Subcutaneous adipose tissue (tissue), 4 donors: ENCODE measurements around the gene SLC39A7. TPM values are rescaled to one million over a fixed set of nuclear protein-coding genes. Genes with fewer than 3 reads are reported as not detected.

Experiments
- CTCF ChIP-seq: fragments of 450-650 bp; IDR thresholded peaks from one replicate; pipeline ENCODE4 v1.5.1; 2016; ENCODE audit warnings: low read depth, mild to moderate bottlenecking, control low read depth, antibody characterized with exemption, moderate library complexity
- total RNA-seq, 4 donors: library from RNA; depleted of rRNA; stranded (reverse); fragments of >200 nt; gene quantifications; one replicate each; pipeline ENCODE4 v1.1.0, GENCODE V29; 2016

SLC39A7 gene
- total RNA-seq, 4 donors from 2014 or later = 49.0 to 54.9 (median 52.5) TPM

GRCh38 chr6:33213989-33214335, 13.3 kb downstream of the SLC39A7 start:
- TF ChIP-seq CTCF = no peak

GRCh38 chr6:33215271-33216116, 14.8 kb downstream of the SLC39A7 start:
- no peak for TF ChIP-seq CTCF

GRCh38 chr6:33216117-33216649, 15.5 kb downstream of the SLC39A7 start:
- no peak for TF ChIP-seq CTCF

GRCh38 chr6:33217246-33217645, 16.6 kb downstream of the SLC39A7 start:
- TF ChIP-seq CTCF = no peak

- TF ChIP-seq CTCF = no peak
Measured at GRCh38 chr6:33217681-33218080, 17.0 kb downstream of the SLC39A7 start.

- TF ChIP-seq CTCF = no peak
Measured at GRCh38 chr6:33235221-33235634, 34.6 kb downstream of the SLC39A7 start.

- TF ChIP-seq CTCF = no peak
Measured at GRCh38 chr6:33236328-33236727, 35.7 kb downstream of the SLC39A7 start.
